HepG2 (cell line): ENCODE measurements around the gene ELP5. TPM values are rescaled to one million over a fixed set of nuclear protein-coding genes. Genes with fewer than 3 reads are reported as not detected.

Experiments used
- BCL3 ChIP-seq: sonication (generic); formaldehyde crosslinking; IDR thresholded peaks from 2 replicates; pipeline ENCODE4 v1.5.1; 2020; ENCODE audit warnings: mild to moderate bottlenecking, missing genetic modification reagents, moderate library complexity
- HIC2 ChIP-seq: sonication (generic); formaldehyde crosslinking; IDR thresholded peaks from 2 replicates; pipeline ENCODE4 v1.9.0; 2022; ENCODE audit warnings: low read depth, missing genetic modification reagents
- KDM3A ChIP-seq: IDR thresholded peaks from 2 replicates; pipeline ENCODE4 v1.6.1; 2018; ENCODE audit warnings: low read depth, missing compliant biosample characterization
- MED1 ChIP-seq: sonication (generic); formaldehyde crosslinking; IDR thresholded peaks from 2 replicates; pipeline ENCODE4 v1.4.0; 2020; ENCODE audit warnings: missing genetic modification reagents
- PAXIP1 ChIP-seq: sonication (generic); formaldehyde crosslinking; conservative IDR thresholded peaks from 2 replicates; pipeline ENCODE4 v1.4.0; 2020; ENCODE audit warnings: mild to moderate bottlenecking, missing genetic modification reagents, moderate library complexity
- PRDM15 ChIP-seq: sonication (generic); formaldehyde crosslinking; IDR thresholded peaks from 2 replicates; pipeline ENCODE4 v1.4.0; 2020; ENCODE audit warnings: missing genetic modification reagents
- RELA ChIP-seq: sonication (generic); formaldehyde crosslinking; IDR thresholded peaks from 2 replicates; pipeline ENCODE4 v1.4.0; 2020; ENCODE audit warnings: missing genetic modification reagents
- RFX5 ChIP-seq: IDR thresholded peaks from 2 replicates; pipeline ENCODE4 v1.6.1; 2011; ENCODE audit warnings: low read depth, low read length, improper control_type of control experiment
- SMAD9 ChIP-seq: sonication (generic); formaldehyde crosslinking; IDR thresholded peaks from 2 replicates; pipeline ENCODE4 v1.5.1; 2020; ENCODE audit warnings: mild to moderate bottlenecking, missing genetic modification reagents
- SRY ChIP-seq: sonication (generic); formaldehyde crosslinking; IDR thresholded peaks from 2 replicates; pipeline ENCODE4 v1.8.0; 2022; ENCODE audit warnings: mild to moderate bottlenecking, missing genetic modification reagents
- ZBTB39 ChIP-seq: sonication (generic); formaldehyde crosslinking; IDR thresholded peaks from 2 replicates; pipeline ENCODE4 v1.5.0; 2020; ENCODE audit warnings: missing genetic modification reagents
- ZNF12 ChIP-seq: sonication (generic); formaldehyde crosslinking; IDR thresholded peaks from 2 replicates; pipeline ENCODE4 v1.5.0; 2020; ENCODE audit warnings: missing genetic modification reagents
- ZNF264 ChIP-seq: sonication (generic); formaldehyde crosslinking; IDR thresholded peaks from 2 replicates; pipeline ENCODE4 v1.4.0; 2020; ENCODE audit warnings: missing genetic modification reagents
- ZNF414 ChIP-seq: sonication (generic); formaldehyde crosslinking; IDR thresholded peaks from 2 replicates; pipeline ENCODE4 v1.5.0; 2020; ENCODE audit warnings: missing genetic modification reagents
- ZNF589 ChIP-seq: sonication (generic); formaldehyde crosslinking; conservative IDR thresholded peaks from 2 replicates; pipeline ENCODE4 v1.8.0; 2022; ENCODE audit warnings: mild to moderate bottlenecking, moderate library complexity, missing genetic modification reagents
- ZSCAN29 ChIP-seq: sonication (generic); formaldehyde crosslinking; conservative IDR thresholded peaks from 2 replicates; pipeline ENCODE4 v1.4.0; 2020; ENCODE audit warnings: mild to moderate bottlenecking, missing genetic modification reagents
- polyA plus RNA-seq, 8 experiments: library from polyadenylated mRNA; depleted of rRNA in 3 of 8; stranded (reverse) in 7 of 8; unstranded in 1 of 8; fragments of >200 nt; fragmentation: Illumina TruSeq in 4 of 8; extraction: Trizol in 4 of 8; gene quantifications; 2 replicates each; pipeline versions ENCODE4 v1.2.1 to v1.2.3, GENCODE V29; 2011 to 2016; ENCODE audit warnings: low read depth in 4 of 8, missing spikeins in 1 of 8, mixed read lengths in 1 of 8; ENCODE audit not compliant: insufficient read depth in 1 of 8
- total RNA-seq, 5 experiments: library from RNA; depleted of rRNA; stranded (reverse); fragments of >200 nt; fragmentation: Illumina TruSeq; extraction: Trizol; gene quantifications; 2 replicates each; pipeline ENCODE4 v1.2.3, GENCODE V29; 2016; ENCODE audit warnings: low read depth in 1 of 5

The ELP5 gene
- total and polyA plus RNA-seq, 2 of the 13 experiments (the other 11 are each of a cell fraction or from before 2014, with no cell fraction given), result 67.6 to 69.8 TPM

- peak; percentile 33; the same call in 1 of the 2 replicates for TF ChIP-seq KDM3A (CRISPR knock-in tag)
- TF ChIP-seq ZNF414 (CRISPR knock-in tag), result no peak
- 0 out of 2 replicates have a peak, but pooled peaks have one; percentile 16 for TF ChIP-seq HIC2
- TF ChIP-seq BCL3 (CRISPR knock-in tag), result peak; percentile 93
- TF ChIP-seq ZSCAN29 (CRISPR knock-in tag), result peak; percentile 91
- TF ChIP-seq PRDM15 (CRISPR knock-in tag), result peak; percentile 90
- TF ChIP-seq ZBTB39 (CRISPR knock-in tag), result 0 out of 2 replicates have a peak, but pooled peaks have one; percentile 51
- TF ChIP-seq SMAD9 (CRISPR knock-in tag), result 0 out of 2 replicates have a peak, but pooled peaks have one; percentile 45
- peak; percentile 52; the same call in 1 of the 2 replicates for TF ChIP-seq ZNF12 (CRISPR knock-in tag)
- TF ChIP-seq SRY (CRISPR knock-in tag), result peak; percentile 69; the same call in 1 of the 2 replicates
- TF ChIP-seq RFX5, result no peak
- TF ChIP-seq ZNF264 (CRISPR knock-in tag), result no peak
- peak; percentile 71 for TF ChIP-seq MED1 (CRISPR knock-in tag)
- TF ChIP-seq PAXIP1 (CRISPR knock-in tag), result peak; percentile 36
- TF ChIP-seq ZNF589, result no peak
- TF ChIP-seq RELA (CRISPR knock-in tag), result 0 out of 2 replicates have a peak, but pooled peaks have one; percentile 35
These were observed 28.6 kb downstream of the ELP5 start (continued) for GRCh38 chr17:7280519-7281073.
